RWPE2 (cell line): Measurements from ENCODE around the gene GHRHR.

Experiments used
- ATAC-seq: fragments of 200-7000 bp; cut with Tn5 transposase; 3 replicates; pipeline ENCODE4 v1.9.1; 2021; ENCODE audit warnings: low read depth
- DNase-seq: peaks from one replicate; pipeline ENCODE4 v3.0.0-alpha.2; 2020; ENCODE audit warnings: low spot score
- H3K27ac ChIP-seq: fragments of 450-650 bp; 2 replicates; pipeline ENCODE4 v1.5.1; 2017; ENCODE audit warnings: mild to moderate bottlenecking; ENCODE audit not compliant: poor library complexity, severe bottlenecking
- H3K27me3 ChIP-seq: fragments of 250-450 bp; sonication (Bioruptor Pico); 2 replicates; pipeline ENCODE4 v1.5.1; 2021; ENCODE audit warnings: mild to moderate bottlenecking, moderate library complexity; ENCODE audit not compliant: insufficient read depth, poor library complexity, severe bottlenecking
- H3K36me3 ChIP-seq: fragments of 250-450 bp; sonication (Bioruptor Pico); 2 replicates; pipeline ENCODE4 v1.5.1; 2020; ENCODE audit warnings: low read depth, mild to moderate bottlenecking, moderate library complexity
- H3K4me1 ChIP-seq: fragments of 250-450 bp; sonication (Bioruptor Pico); 2 replicates; pipeline ENCODE4 v1.5.1; 2021; ENCODE audit warnings: mild to moderate bottlenecking, moderate library complexity; ENCODE audit not compliant: insufficient read depth, poor library complexity, severe bottlenecking
- H3K4me3 ChIP-seq: fragments of 250-450 bp; sonication (Bioruptor Pico); 2 replicates; pipeline ENCODE4 v1.5.1; 2021; ENCODE audit warnings: mild to moderate bottlenecking, moderate library complexity; ENCODE audit not compliant: severe bottlenecking
- H3K9me3 ChIP-seq: fragments of 250-450 bp; sonication (Bioruptor Pico); 2 replicates; pipeline ENCODE4 v1.5.1; 2021; ENCODE audit warnings: mild to moderate bottlenecking, moderate library complexity; ENCODE audit not compliant: severe bottlenecking
- CTCF ChIP-seq: fragments of 450-650 bp; IDR thresholded peaks from one replicate; pipeline ENCODE4 v1.5.1; 2017; ENCODE audit warnings: mild to moderate bottlenecking, moderate library complexity; ENCODE audit not compliant: poor library complexity, severe bottlenecking

GHRHR gene

GRCh38 chr7:30938435-30939316 is 25.1 kb upstream of the GHRHR start:
- no peaks in the 10 kb centered on the region for H3K4me1 ChIP-seq
- no peak overlapping the region for H3K27ac ChIP-seq
- no peaks in the 10 kb centered on the region for H3K36me3 ChIP-seq
- no peaks in the 10 kb centered on the region for H3K9me3 ChIP-seq
- ATAC-seq: peak; percentile 82
- no peak overlapping the region for H3K4me3 ChIP-seq
- peaks cover 36% of the 10 kb centered on the region for H3K27me3 ChIP-seq
- no peak for DNase-seq
- TF ChIP-seq CTCF: peak; percentile 94

GRCh38 chr7:30941582-30942323 is 22.0 kb upstream of the GHRHR start:
- DNase-seq (no peak), ATAC-seq (no peak)
- no peaks in the 10 kb centered on the region for H3K4me1 ChIP-seq
- H3K4me3 ChIP-seq: no peak overlapping the region
- H3K27ac ChIP-seq: no peak overlapping the region
- TF ChIP-seq CTCF: no peak
- no peaks in the 10 kb centered on the region for H3K9me3 ChIP-seq
- no peaks in the 10 kb centered on the region for H3K36me3 ChIP-seq
- peaks cover 40% of the 10 kb centered on the region for H3K27me3 ChIP-seq

GRCh38 chr7:30950197-30950596 is 13.6 kb upstream of the GHRHR start:
- Histone ChIP-seq H3K9me3 (no peaks in the 10 kb centered on the region), H3K27me3 (peaks cover 17% of the 10 kb centered on the region), H3K27ac (no peak overlapping the region), H3K4me1 (no peaks in the 10 kb centered on the region), H3K36me3 (no peaks in the 10 kb centered on the region), H3K4me3 (no peak overlapping the region)
- DNase-seq (no peak), ATAC-seq (no peak)
- TF ChIP-seq CTCF: no peak

- ATAC-seq (no peak), DNase-seq (no peak)
- no peak overlapping the region for H3K4me3 ChIP-seq
- TF ChIP-seq CTCF: no peak
- no peaks in the 10 kb centered on the region for H3K36me3 ChIP-seq
- no peaks in the 10 kb centered on the region for H3K9me3 ChIP-seq
- H3K4me1 ChIP-seq: no peaks in the 10 kb centered on the region
- H3K27ac ChIP-seq: no peak overlapping the region
- peaks cover 3% of the 10 kb centered on the region for H3K27me3 ChIP-seq
These were observed 8.8 kb upstream of the GHRHR start for GRCh38 chr7:30954914-30955313.
